Heart left ventricle (tissue), 16 donors: ENCODE data around the gene LOXHD1. TPM values are rescaled to one million over a fixed set of nuclear protein-coding genes. Genes with fewer than 3 reads are reported as not detected.

Experiments
- ATAC-seq, 4 donors: fragments of 200-7000 bp; cut with Tn5 transposase; one replicate each; pipeline ENCODE4 v1.9.1; 2020 to 2022; ENCODE audit warnings: moderate library complexity in 4 of 4, mild to moderate bottlenecking in 3 of 4, moderate number of reproducible peaks in 1 of 4
- DNase-seq, 5 donors: peaks; one replicate each; pipeline ENCODE4 v3.0.0-alpha.2; 2020
- H3K27ac ChIP-seq, 12 donors: fragments of 200-600 bp; sonication (generic) in 4 of 12; one replicate each; pipeline versions ENCODE4 v1.5.0 to v1.8.0; 2016 to 2022; ENCODE audit warnings: mild to moderate bottlenecking in 2 of 12
- H3K27me3 ChIP-seq, 9 donors: fragments of 200-600 bp; sonication (generic) in 2 of 9; one replicate each; pipeline versions ENCODE4 v1.5.1 to v1.8.0; 2016 to 2022; ENCODE audit warnings: mild to moderate bottlenecking in 3 of 9
- H3K36me3 ChIP-seq, 9 donors: fragments of 200-600 bp; sonication (generic) in 2 of 9; one replicate each; pipeline versions ENCODE4 v1.5.0 to v1.8.0; 2018 to 2022; ENCODE audit warnings: mild to moderate bottlenecking in 2 of 9
- H3K4me1 ChIP-seq, 12 donors: fragments of 200-600 bp; sonication (generic) in 4 of 12; one replicate each; pipeline versions ENCODE4 v1.5.0 to v1.8.0; 2016 to 2022; ENCODE audit warnings: mild to moderate bottlenecking in 3 of 12
- H3K4me3 ChIP-seq, 12 donors: fragments of 200-600 bp; sonication (generic) in 4 of 12; one replicate each; pipeline versions ENCODE4 v1.5.0 to v1.8.0; 2017 to 2022; ENCODE audit warnings: mild to moderate bottlenecking in 9 of 12, moderate library complexity in 4 of 12
- H3K9me3 ChIP-seq, 12 donors: fragments of 200-600 bp; sonication (generic) in 4 of 12; one replicate each; pipeline versions ENCODE4 v1.5.0 to v1.8.0; 2016 to 2022; ENCODE audit warnings: mild to moderate bottlenecking in 1 of 12
- CTCF ChIP-seq, 12 donors: fragments of 200-600 bp; sonication (generic) in 4 of 12; IDR thresholded peaks; one replicate each; pipeline versions ENCODE4 v1.5.0 to v1.8.0; 2018 to 2022; ENCODE audit warnings: antibody characterized with exemption in 12 of 12, mild to moderate bottlenecking in 5 of 12
- POLR2A ChIP-seq, 2 donors: fragments of 450-650 bp; IDR thresholded peaks; one replicate each; pipeline ENCODE4 v1.6.1; 2017; ENCODE audit warnings: antibody characterized with exemption in 2 of 2, mild to moderate bottlenecking in 2 of 2, moderate library complexity in 2 of 2
- WGBS, 4 donors: extraction: QIAGEN DNeasy Blood & Tissue Kit in 2 of 4; methylation state at CpG; one replicate each; pipeline versions ENCODE4 v1.1.5 to v1.1.7; 2013 to 2018; 5-methylcytosine and 5-hydroxymethylcytosine counted together
- intact Hi-C, 10 donors: fragments of 100-400 bp; cut with DNase I; formaldehyde crosslinking; loops; one replicate each; pipeline versions ENCODE4 v1.11.1 to v1.14.2; 2022
- polyA plus RNA-seq, 2 donors: library from polyadenylated mRNA; stranded (reverse); fragments of 200-250 nt; gene quantifications; one replicate each; pipeline ENCODE4 v1.2.3, GENCODE V29; 2013
- total RNA-seq, 9 donors: library from RNA; depleted of rRNA in 2 of 9; stranded (reverse); fragments of >200 nt in 2 of 9; fragmentation: NEBNext Ultra II Directional in 3 of 9; extraction: Animal tissue kit (Norgen Biotek cat#: 25700) in 3 of 9; gene quantifications; one replicate each; pipeline versions ENCODE4 v1.1.0 to v1.2.4, GENCODE V29; 2016 to 2023
- donor health status: ischemic (EF 13 %, LVEDD 7.1; RV severe dilation, severe dysfunction).
- donor health status: healthy with polysubstance abuse.
- donor health status: DM: no; HTN: yes; CAD: no.
- donor health status: DM: no; HTN: no; CAD: no.
- donor health status: ischemic (EF 25% LVEDD 6.9; RV normal size, moderate dysfunction).
- donor health status: ischemic (EF 25% LVEDD 5.7; RV mildly dilated, moderate dysfunction).
- donor health status: healthy.
- donor health status: DM: yes; HTN: yes; CAD: no.
- donor health status: ischemic (EF 35%, LVEDD 5.7; RV mildly dilated, moderate dysfunction).
- donor health status: nonischemic (EF 11% LVEDD 7.7; RV severe dilation, severe dysfunction).
- donor health status: DM: yes; HTN: yes; CAD: no.
- donor health status: PGD.
- donor health status: ischemic (EF 29% LVEDD 5.4; RV normal size, mild dysfunction).
- donor health status: nonischemic (EF 23%, LVEDD 6.1; RV moderate dilation, normal function).

LOXHD1 gene
- total and polyA plus RNA-seq, 11 donors: 0.19 to 1.9 (median 0.54) TPM

GRCh38 chr18:46577546-46577945 lies 79.5 kb downstream of the LOXHD1 start:
- no peaks in the 10 kb centered on the region for H3K36me3 ChIP-seq
- no peak overlapping the region for H3K27ac ChIP-seq
- ATAC-seq (no peak), DNase-seq (no peak)
- 90 to 91% (median 91%) methylated on average over 11 of the region's 11 CpGs for WGBS, 4 donors
- H3K9me3 ChIP-seq: peaks cover 0 to 23% (median 10%) of the 10 kb centered on the region in 12 donors
- no peaks in the 10 kb centered on the region for H3K27me3 ChIP-seq
- intact Hi-C loops: no loop called here
- no peak overlapping the region for H3K4me3 ChIP-seq
- no peak for TF ChIP-seq POLR2A (IDR thresholded peaks at IDR 0.05)
- TF ChIP-seq CTCF (IDR thresholded peaks at IDR 0.05): no peak
- H3K4me1 ChIP-seq: no peaks in the 10 kb centered on the region

DNA sequence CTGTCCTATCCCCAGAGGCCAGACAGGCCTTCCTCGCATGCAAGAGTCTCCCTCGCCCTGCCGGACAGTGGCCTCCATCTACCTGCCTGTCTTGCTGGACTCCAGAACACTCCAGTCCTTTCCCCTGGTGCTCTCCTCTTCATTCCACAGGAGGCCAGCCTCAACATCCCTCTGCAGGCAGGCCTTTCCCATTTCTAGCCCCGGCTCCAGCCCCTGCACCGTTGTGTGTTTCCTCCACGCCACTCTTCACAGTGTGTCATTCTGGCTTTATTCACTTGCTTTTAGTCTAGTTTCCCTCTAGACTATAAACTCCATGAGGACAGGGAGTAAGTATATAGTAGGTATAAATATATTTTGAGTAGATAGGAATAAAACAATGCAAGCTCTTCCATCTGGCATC lies 81.2 kb downstream of the LOXHD1 start:
- TF ChIP-seq POLR2A (IDR thresholded peaks at IDR 0.05) (no peak), CTCF (IDR thresholded peaks at IDR 0.05) (no peak)
- Histone ChIP-seq H3K4me1 (no peaks in the 10 kb centered on the region), H3K27me3 (no peaks in the 10 kb centered on the region), H3K4me3 (no peak overlapping the region), H3K27ac (no peak overlapping the region), H3K9me3 (peaks cover 0 to 7% (median 0%) of the 10 kb centered on the region in 12 donors), H3K36me3 (no peaks in the 10 kb centered on the region)
- WGBS, 4 donors: 94 to 98% (median 97%) methylated on average over 6 of the region's 6 CpGs
- ATAC-seq (no peak), DNase-seq (no peak)
- intact Hi-C loops: no loop called here

GRCh38 chr18:46574743-46575115 lies 82.3 kb downstream of the LOXHD1 start:
- TF ChIP-seq POLR2A (IDR thresholded peaks at IDR 0.05) (no peak), CTCF (IDR thresholded peaks at IDR 0.05) (no peak)
- Histone ChIP-seq H3K27me3 (no peaks in the 10 kb centered on the region), H3K4me1 (no peaks in the 10 kb centered on the region), H3K27ac (no peak overlapping the region), H3K9me3 (no peaks in the 10 kb centered on the region), H3K36me3 (no peaks in the 10 kb centered on the region), H3K4me3 (no peak overlapping the region)
- ATAC-seq: no peak
- no peak for DNase-seq
- intact Hi-C loops: no loop called here
- WGBS, 4 donors: 84 to 93% (median 89%) methylated on average over 2 of the region's 2 CpGs

- intact Hi-C loops: no loop called here
- Histone ChIP-seq H3K27me3 (no peaks in the 10 kb centered on the region), H3K4me1 (no peaks in the 10 kb centered on the region), H3K4me3 (no peak overlapping the region), H3K27ac (no peak overlapping the region), H3K9me3 (no peaks in the 10 kb centered on the region), H3K36me3 (no peaks in the 10 kb centered on the region)
- TF ChIP-seq POLR2A (IDR thresholded peaks at IDR 0.05): no peak
- TF ChIP-seq CTCF (IDR thresholded peaks at IDR 0.05): no peak
- DNase-seq: no peak
- no peak for ATAC-seq
- WGBS, 4 donors: 92 to 100% (median 95%) methylated on average over 4 of the region's 4 CpGs
These were observed 82.8 kb downstream of the LOXHD1 start for GRCh38 chr18:46574000-46574742.
